HG03432 (cell line): ENCODE measurements around the gene AKAP8L.

ENCODE experiments used
- ATAC-seq: cut with Tn5 transposase; IDR thresholded peaks from one replicate; pipeline ENCODE4 v1.9.1; 2021; ENCODE audit warnings: mild to moderate bottlenecking, moderate library complexity; ENCODE audit not compliant: unreplicated experiment

AKAP8L gene

DNA sequence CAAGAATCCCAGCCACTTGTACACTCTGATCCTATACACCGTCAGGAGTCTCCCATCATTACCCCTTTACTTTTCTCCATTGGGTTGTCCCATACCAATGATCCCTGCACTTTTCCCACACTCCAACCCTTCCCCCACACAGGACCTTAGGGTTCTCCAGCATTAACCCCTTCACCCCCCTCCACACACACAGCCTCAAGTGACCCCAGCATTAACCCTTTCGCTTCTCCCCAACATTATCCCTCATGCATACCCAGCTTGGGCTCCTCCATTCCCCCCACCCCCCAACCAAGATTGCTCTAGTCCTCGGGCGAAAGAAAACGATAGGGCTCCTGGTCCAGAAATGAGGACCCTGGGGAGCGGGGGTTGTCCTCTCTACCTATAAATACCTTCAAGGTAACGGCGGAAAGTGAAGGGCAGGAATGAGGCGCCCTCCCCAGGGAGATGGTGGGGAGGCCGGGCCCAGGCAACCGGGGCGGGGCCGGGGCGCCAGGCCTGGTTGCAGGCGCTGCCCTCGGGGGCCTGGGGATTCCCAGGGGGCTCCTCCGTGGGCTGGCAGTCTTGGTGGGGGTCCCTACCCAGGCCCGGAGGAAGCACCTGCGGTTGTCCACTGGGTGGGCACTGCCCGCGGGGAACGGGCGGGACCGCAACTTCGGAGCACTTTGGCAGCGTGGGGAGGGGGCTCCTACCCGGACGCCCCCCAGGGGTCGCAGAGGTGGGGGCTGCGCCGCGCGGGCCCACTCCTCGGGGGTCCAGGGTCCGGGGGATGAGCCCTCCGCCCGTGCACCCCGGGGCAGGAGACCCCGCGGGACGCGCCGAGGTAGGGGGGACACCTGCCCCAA lies 30.2 kb upstream of the AKAP8L start:
- ATAC-seq, result peak; percentile 9

DNA sequence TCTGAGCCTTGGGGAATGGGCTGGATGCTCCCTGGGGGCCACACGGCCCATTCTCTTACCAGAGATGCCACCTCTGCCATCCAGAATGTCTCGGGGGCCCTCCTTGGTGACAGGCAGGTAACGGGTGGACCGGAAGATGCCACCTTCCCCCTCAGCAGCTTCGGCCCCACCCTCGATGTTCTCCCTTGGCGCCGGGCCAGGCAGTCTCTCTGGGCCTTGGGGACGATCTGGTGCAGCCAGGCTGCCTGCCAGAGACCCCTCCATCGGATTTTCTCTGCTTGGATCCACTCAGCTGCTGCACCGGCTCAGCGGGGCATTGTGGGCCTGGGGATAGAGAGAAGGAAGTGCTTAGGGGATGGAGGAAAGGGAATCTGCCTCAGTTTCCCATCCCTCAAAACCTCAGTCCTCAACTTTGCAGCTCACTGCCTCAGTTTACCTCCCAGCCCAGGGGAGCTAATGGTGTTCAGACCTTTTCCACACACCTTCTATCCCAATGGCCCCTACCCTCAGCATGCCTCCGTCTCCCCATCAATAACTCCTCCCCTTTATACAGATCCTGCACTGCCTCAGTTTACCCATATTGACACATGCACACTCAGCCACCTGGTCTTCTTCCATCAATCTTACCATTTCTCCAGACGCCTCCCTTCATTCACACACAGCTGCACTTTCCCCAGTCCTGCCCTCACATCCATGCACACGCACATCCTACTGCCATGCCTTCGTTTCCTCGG lies 29.4 kb upstream of the AKAP8L start:
- ATAC-seq, result no peak

DNA sequence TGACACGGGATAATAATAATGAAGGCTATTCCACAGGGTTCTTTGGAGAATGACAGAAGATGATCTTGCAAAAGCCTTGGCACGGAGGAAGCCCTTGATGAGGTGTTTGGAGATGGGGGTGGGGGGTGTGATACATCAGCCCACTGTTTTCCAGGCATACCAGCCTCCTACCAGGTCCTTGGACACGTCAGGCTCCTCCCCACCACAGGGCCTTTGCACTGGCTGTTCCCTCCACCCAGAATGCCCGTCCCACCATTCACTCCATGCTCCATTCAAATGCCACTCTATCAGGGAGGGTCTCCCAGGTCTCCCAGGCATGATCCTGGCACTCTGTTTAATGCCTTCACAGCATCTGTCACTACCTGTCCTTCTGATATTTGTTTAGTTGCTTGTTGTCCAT lies 28.3 kb upstream of the AKAP8L start:
- no peak for ATAC-seq

DNA sequence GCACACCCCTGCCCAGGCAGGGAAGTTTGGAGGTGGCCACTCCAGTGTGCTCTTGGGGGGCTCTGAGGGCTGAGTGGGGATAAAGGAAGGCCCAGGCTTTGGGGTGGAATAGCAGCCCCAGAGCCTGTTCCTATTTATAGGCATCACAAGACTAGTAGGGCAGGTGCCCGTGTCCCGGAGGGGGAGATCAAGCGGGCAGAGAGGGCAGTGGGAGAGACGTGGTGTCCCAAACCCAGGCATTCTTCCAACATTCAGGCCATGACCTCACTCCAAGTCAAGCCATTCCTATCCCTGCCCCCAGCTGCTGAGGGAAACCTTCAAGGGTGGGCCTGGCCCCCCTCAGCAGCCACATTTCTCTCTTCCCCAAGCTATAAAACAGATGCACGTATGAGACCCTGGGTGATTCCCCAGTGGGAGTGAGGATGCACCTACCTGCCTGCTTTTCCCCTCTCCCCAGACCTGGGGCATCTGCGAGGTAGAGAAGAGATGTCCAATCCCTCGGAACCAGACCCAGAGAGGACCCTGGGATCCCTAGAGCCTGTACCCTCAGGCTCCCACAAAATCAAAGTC lies 27.1 kb upstream of the AKAP8L start:
- no peak for ATAC-seq

DNA sequence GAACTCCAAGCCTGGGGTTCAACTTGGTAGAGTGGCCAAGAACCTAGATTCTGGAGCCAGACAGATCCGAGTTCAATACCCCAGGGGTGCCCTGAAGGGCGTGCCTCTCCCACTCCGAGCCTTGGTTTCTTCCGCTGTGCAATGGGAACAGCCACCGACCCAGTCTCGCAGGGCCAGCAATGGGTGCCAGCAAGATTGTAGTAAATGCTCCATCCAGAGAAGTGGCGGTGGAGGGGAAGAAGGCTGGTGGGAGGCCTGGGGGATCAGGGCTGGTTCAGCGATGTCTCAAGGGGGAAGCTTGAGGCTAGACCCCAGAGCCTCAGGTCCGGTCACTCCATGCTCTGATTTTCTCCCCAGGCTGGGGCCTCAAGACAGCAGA lies 26.4 kb upstream of the AKAP8L start:
- no peak for ATAC-seq

DNA sequence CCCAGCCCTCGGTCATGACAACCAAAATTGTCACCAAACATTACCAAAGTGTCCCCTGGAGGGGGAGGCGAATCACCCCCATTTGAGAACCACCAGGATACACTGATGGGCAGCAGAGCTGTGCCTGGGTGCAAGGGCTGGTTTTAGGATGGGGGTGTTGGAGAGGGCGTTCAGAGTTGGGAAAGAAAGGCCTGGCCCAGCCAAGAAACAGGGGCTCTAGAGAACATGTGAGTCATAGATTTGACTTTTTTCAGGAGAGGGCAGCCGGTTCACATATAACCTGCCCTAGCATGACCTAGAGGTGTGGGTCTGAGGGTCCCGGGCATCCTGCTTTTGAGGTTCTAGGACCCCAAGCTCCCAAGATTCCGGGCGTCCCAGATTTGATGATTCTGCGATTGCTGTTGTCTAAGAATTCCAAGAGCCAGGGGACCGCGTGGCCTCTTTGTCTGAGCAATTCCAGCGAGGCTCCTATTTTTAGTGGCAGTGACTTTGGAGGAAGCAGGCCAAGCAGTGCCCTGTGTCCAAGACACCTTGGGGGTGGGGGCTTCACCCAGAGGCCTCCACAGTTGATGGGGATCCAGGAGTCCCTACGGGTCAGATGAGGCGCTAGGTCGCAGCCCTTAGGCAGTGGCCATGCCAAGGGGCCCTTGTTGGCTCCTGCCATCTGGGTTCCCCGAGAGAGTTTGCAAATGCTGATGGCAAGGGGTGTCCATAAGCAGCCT lies 25.9 kb upstream of the AKAP8L start:
- ATAC-seq, result no peak

DNA sequence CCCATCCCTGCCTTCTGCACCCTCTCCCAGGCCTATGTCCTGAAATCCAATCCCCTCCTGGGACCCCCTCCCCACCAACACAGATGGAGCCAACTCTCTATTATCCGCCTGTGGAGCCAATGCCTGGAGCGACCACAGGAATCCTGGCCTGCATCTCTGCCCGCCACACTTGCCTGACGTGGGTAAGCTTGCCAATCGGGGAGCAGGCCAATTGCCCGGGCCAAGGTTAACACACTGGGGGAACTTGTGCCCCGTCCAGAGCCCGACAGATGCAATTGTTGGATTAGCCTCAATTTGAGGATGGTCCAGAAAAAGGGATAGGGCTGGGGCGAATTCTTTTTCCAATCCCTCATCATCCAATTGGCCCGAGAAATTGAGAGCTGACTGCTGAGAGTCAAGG lies 25.1 kb upstream of the AKAP8L start:
- no peak for ATAC-seq

DNA sequence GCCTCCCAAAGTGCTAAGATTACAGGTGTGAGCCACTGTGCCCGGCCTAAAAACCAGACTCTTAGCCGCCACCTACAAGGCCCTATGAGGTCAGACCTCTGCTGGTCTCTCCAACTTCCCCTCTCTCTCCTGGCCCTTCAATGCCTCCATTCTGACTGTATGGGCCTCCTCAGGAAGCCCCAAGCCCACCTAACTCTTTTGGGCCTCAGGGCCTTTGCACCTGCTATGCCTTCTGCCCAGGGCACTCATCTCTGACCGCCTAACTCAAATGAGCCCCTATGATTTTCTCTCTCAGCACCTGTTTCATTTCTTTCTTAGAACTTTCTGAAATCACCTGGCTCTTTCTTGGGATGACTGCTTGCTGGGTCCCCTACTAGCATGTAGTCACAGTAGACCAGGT lies 24.5 kb upstream of the AKAP8L start:
- ATAC-seq, result no peak

DNA sequence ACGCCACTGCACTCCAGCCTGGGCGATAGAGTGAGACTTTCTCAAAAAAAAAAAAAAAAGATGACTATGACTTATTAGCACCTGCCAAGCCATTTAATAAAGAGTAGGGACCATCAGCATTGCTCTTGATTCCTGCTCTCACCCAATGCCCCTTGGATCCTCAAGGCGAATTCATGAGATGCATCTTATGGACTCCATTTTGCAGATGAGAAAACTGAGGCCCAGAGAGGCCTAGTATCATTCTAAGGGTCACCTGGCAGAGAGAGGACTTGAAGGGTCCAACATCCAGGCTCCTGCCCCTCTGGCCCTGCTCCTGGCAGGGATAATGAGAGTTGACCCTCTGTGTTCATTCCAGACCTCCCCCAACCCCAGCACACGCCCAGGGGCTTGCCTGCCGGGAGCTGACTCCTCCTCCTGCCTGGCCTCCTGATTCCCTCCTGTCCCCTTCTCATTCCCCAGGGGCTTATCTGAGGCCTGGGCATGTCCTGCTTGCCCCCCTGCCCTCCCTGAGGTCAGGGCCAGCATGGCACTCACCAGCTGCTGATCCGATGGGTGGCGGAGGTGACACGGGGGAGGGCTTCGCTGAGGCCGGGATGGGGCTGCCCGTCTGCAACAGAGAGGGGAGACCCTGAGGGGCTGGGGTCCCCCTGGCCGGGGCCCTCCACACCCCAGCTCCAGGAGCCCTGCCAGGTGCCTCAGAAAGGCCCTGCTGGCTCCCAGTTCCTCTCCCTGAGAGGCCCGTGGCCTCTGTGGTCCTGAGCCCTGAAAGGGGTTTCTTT lies 23.5 kb upstream of the AKAP8L start:
- ATAC-seq, result no peak

DNA sequence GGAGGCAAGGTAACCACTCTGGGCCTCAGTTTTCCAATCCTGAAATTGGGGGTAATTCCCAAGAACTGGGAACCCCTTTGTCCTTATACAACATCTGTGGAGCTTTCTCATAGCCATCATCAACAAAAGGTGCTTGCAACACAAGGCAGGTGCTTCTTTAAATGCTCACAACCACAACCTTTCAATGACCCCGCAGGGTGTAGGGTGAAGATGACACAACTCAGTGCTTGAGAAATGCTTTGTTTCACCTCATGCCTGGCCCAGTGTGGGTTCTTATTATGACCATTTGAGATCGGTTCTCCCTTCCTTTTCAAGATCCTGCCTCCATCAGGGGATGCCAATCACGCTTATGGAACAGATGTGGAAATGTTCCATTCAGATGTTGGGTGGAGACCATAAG lies 22.5 kb upstream of the AKAP8L start:
- no peak for ATAC-seq

DNA sequence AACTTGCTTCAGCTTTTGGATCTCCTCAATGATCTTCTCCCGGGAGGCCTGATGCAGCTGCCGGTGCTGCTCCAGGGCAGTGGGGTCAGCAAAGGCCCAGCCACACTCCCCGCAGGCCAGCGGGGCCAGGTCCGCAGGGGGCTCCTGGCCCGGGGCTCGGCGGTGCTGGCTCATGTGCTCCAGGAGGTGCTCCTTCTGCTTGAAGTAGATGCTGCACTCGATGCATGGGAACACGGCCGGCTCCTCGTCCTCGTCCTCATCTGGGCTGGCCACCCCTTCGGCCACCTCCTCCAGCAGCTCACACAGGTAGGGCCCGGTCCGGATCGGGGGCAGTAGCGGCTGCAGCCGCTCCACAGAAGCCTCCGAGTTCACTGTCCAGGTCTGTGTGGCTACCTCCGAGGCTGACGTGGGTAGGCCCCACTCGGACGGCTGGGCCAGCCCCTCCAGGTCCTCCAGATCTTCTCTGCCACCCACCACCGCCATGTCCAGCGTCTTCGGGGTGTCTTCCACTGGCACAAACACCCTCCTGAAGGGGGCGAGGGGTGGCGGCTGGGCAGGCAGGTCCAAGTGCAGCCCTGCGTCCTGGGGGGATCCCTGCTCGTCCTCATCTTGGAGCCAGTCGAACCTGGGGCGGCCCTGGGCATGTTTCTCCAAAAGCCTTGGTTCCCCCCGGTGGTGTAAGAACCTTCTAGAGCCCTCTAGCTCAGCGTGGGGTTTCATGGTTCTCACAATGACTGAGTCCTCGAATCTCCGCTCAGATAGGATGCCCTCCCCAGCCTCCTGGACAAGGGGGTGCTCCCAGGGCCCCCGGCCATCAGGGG lies 21.2 kb upstream of the AKAP8L start:
- no peak for ATAC-seq

DNA sequence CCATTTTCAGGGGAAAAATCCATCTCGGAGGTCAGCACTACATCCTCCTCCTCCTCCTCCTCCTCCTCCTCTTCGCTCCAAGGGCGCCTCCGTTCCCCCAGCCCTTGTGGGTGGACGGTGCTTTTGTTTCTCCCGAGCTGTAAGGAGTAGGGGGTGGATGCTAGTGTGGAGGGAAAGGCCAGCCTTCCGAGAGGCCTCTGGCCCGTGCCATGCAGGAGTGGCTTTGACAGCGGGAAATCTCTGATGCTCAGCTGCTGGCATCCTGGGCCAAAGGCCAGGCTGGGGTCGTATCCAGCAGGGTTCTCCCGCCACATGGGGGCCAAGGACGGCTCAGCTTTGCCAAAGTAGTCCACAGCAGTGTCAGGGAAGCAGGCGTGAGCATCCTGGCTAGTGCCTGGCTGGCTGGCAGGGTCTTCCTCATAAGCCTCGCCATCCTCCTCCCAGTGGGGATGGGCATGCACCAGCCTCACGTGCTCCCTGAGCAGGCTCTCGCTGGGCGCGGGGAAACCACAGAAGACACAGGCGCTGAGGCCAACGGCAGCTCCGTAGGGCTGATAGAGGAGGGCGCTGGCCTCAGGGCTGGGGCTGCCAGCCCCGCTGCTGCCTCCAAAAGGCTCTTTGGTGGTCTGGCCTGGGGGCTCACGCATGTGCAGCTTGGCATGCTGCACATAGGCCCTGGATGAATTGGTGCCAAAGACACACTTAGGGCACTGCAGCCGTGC lies 20.5 kb upstream of the AKAP8L start:
- ATAC-seq, result no peak

DNA sequence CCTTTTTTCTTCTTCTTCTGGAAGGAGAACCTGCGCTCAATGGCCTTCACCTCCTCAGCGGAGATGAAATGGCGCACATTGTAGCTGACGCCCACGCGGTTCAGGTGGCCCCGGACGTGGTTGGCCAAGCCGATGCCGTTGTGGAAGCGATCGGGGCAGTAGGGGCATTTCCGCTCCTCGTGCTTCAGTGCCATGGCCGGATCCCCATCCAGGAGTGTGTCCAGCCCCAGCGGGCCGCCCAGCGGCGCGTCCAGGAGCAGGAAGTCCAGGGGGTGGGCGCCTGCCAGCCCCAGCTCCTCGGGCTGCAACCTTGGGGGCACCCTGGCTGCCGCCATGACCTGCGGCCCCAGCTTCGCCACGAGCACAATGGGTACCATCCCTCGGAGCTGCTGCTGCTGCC lies 19.8 kb upstream of the AKAP8L start:
- ATAC-seq, result no peak

DNA sequence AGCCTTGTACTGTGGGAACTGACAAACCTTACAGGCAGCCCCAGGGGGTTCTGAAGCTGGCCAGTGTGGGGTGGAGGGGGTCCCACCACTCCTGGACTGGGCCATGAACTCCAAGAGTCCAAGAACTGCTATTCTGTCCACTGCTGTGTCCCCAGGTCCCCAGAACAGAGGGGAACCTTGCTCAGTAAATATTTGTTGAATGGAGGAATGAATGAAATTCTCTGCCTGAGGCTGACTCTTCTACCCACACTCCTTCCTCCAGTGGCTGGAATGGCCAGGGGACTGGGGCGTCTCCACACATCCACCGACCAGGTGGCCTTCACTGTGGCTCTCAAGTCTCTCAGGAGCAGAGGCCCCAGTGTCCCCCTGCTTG lies 19.3 kb upstream of the AKAP8L start:
- no peak for ATAC-seq

DNA sequence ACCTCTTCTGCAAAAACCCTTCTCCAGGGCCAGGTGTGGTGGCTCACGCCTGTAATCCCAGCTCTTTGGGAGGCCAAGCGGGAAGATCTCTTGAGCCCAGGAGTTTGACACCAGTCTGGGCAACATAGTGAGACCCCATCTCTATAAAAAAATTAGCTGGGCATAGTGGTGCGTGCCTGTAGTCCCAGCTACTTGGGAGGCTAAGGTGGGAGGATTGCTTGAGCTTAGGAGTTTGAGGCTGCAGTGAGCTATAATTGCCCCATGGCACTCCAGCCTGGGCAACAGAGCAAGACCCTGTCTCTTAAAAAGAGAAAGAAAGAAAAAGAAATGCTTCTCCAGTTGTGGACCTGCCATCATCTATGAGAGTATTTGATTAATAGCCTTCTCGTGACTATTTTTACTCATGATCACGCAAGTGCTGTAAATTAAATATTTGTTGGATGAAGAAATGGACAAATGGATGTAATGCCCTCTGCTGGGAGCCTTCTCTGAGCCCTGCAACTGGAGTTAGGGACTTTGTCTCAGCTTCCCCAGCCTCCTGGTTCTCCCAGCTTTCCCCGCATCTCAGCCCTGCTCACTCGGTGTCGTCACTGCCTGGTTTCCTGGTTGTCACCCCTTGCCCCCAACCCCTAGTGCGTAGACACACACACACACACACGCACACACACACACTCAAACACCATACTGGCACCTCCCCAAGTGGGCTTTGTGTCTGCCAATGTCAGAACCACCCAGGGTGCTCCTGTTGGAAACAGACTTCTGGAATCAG lies 18.8 kb upstream of the AKAP8L start:
- ATAC-seq, result no peak

DNA sequence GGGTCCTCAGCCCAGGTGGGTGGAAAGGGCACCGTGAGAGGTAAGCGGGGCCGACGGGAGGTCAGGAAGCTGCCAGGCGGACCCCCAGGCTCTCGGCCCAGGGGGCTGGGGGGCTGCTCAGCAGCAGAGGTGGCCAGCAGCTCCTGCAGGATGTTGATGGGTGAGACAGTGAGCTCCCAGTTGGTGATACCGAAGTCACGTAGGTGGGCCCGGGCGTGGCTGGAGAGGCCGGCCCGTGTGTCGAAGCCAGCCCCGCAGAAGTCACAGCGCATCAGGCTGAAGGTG lies 18.0 kb upstream of the AKAP8L start:
- ATAC-seq, result no peak

DNA sequence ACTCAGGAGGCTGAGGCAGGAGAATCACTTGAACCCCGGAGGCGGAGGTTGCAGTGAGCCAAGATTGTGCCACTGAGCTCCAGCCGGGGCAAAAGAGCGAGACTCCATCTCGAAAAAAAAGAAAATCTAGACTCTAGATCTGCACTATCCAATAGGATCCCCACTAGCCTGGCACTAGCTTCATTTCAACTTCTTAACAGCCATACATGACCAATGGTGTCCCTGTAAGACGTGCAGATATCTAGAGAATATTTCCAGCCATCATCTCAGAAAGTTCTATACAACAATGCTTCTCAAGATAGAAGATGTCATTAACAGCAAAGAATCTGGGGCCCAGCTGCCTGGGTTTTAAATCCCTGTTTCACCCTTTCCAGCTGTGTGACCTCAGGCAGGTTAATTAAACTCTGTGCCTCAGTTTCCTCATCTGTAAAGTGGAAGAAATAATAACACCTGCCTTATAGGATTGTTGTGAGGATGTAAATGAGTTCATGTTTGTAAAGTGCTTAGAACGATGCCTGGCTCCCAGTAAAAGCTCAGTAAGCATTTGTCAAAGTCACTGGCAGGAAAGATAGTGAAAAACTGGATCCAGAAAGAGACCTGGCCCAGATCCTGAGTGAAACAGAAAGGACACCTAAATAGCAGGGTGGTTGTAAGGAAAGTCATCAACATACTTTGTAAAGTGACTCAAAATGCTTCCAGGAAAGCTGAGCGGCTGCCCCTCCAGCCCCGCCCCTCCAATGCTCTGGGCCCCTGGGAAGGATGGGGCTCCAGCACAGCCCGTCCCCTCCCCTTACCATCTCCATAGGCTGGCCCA lies 17.4 kb upstream of the AKAP8L start:
- no peak for ATAC-seq

DNA sequence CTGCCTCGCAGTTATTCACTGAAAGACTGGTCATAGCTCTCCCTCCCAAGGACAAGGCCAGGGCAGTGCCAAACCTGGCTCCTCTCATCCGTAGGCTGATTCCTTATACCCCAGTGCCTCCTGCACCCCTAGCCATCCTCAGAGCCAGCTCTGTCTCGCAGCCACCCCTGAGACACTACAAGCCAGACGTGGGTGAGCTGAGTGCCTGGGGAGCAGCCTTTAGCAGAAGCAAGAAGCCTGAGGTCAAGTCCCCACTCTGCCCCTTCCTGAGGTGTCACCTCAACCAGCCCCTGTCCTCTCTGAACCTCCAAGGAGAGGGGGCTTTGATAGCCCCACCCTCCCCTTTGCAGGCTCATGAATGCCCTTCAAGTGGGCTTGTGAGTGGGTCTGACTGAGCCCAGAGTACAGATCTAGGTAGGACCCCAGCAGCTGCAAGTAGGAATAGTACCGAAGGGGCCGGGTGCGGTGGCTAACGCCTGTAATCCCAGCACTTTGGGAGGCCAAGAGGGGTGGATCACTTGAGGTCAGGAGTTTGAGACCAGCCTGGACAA lies 14.8 kb upstream of the AKAP8L start:
- no peak for ATAC-seq
